GM12864 (cell line): Measurements from ENCODE around the gene ZNF277.

Source experiments
- DNase-seq: peaks from one replicate; pipeline ENCODE4 v3.0.0-alpha.2; 2011; ENCODE audit warnings: low read depth
- H3K4me3 ChIP-seq: 2 replicates; pipeline ENCODE4 v1.5.1; 2011; ENCODE audit warnings: mild to moderate bottlenecking, low read depth, low read length, control low read depth
- CTCF ChIP-seq: IDR thresholded peaks from 2 replicates; pipeline ENCODE4 v1.5.1; 2011; ENCODE audit warnings: low read depth, mild to moderate bottlenecking, moderate library complexity, low read length, control low read depth, inconsistent platforms; ENCODE audit errors: missing control alignments

Gene ZNF277

GRCh38 chr7:112220877-112221434 is 14.5 kb downstream of the ZNF277 start:
- no peak for DNase-seq
- H3K4me3 ChIP-seq = no peak overlapping the region
- no peak for TF ChIP-seq CTCF

DNA sequence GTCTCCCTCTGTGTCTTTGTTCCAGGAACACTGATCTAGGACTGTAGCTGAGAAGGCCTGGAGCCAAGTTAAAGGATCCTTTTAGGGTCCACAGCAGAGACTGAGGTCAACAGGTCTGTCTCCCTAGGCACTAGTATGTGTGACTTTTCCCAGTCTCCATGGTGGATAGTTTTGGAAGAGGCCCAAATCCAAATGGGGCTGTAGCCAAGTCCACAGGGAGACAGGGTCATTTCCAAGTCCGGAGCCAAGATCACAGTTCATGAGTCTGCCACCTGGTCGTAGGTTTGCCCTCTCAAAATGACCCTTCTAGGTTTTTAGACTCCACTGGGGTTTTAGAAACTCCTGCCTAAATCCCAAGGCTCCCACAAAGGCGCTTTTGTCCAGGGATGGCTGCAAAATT is 16.8 kb downstream of the ZNF277 start:
- TF ChIP-seq CTCF = no peak
- H3K4me3 ChIP-seq = no peak overlapping the region
- DNase-seq = no peak

- no peak for TF ChIP-seq CTCF
- DNase-seq = no peak
- H3K4me3 ChIP-seq = no peak overlapping the region
Measured at GRCh38 chr7:112224186-112224585, 17.7 kb downstream of the ZNF277 start.

DNA sequence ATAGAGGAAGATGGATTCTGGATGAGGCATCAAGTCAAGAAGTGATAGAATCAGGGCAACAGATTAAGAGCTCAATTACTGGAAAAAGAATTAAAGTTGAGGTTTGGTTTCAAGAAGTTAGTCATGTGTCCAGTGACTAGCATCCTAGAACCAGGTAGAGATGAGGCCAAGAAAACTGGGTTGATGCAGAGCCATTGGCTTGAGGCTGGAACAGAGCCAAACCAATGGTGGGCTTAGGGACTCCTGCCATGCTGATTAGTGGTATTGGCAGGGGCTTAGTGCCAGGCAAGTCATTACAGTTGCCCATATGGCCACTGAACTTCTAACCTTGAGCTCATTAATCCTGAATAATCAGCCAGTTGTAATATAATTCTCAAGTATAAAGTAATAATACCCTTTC is 18.5 kb downstream of the ZNF277 start:
- DNase-seq = no peak
- no peak for TF ChIP-seq CTCF
- no peak overlapping the region for H3K4me3 ChIP-seq

DNA sequence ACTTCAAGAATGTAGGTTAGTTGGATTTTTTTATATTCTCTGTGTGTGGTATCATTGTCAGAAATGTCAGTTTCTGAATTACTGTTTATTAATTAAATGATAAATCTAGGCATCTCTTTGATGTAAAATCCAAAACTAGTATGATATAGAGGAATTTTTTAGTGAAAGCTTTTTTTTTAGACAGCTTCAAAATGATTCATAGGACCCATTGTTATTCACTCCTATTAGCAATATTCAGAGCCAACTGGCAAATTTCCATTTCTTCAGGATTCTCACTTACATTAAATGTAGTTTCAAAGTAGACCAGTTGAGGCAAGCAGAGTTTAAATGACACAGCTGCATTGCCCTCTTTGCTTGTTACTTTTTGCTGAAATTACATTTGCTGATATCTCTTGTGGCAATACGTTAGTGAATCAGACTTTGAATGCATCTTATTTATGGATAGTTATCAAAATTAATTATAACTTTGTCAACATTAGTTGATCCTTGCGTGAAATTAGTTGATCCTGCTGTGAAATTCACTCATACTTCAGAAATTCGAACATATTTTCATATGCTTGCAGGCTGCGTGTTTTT is 20.3 kb downstream of the ZNF277 start:
- no peak for DNase-seq
- H3K4me3 ChIP-seq = no peak overlapping the region
- TF ChIP-seq CTCF = no peak

DNA sequence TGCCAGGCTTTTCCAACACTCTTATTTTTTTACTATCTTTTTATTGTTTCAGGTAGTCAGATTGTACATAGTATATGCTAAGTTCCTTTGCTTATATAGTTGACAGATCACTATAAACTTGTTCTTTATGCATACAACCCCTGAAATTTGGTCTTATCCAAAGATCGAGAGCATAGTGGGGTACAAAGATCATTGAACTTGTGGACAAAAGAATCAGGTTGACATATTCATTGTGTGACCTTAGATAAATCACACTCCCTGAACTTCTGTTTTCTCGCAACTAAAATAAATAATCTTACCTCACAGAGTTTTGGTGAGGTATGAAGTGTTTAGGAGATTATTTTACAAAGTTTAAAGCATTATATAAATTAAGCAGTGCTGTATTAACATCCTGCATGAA is 22.1 kb downstream of the ZNF277 start:
- DNase-seq = no peak
- no peak overlapping the region for H3K4me3 ChIP-seq
- no peak for TF ChIP-seq CTCF
